CD4-positive, CD25-positive, alpha-beta regulatory T cell (primary cell): Measurements from ENCODE around the gene RECQL5. TPM values are rescaled to one million over a fixed set of nuclear protein-coding genes. Genes with fewer than 3 reads are reported as not detected.
"Not testable (repeated sequence)": the region's sequence is repeated elsewhere in the genome, so short reads cannot be mapped to it uniquely, and the experiment has no call there.

Experiments
- ATAC-seq, 2 donors: fragments of 150-1000 bp; cut with Tn5 transposase; one replicate each; pipeline ENCODE4 v1.10.0; 2021; ENCODE audit warnings: low read depth in 2 of 2, moderate number of reproducible peaks in 2 of 2, moderate library complexity in 1 of 2
- DNase-seq, 3 donors: peaks; one replicate each; pipeline versions ENCODE4 v3.0.0 to v3.0.0-alpha.2; 2012 to 2022; ENCODE audit warnings: mixed read lengths in 1 of 3
- H3K27ac ChIP-seq: one replicate; pipeline ENCODE4 v1.7.0; 2013; ENCODE audit warnings: mild to moderate bottlenecking, low read length; ENCODE audit not compliant: insufficient read depth, poor library complexity, severe bottlenecking
- H3K27me3 ChIP-seq: one replicate; pipeline ENCODE4 v1.7.0; 2013; ENCODE audit warnings: low read length; ENCODE audit not compliant: control insufficient read depth, insufficient read depth
- H3K36me3 ChIP-seq: one replicate; pipeline ENCODE4 v1.7.0; 2013; ENCODE audit warnings: mild to moderate bottlenecking, low read length, moderate library complexity; ENCODE audit not compliant: control insufficient read depth, insufficient read depth
- H3K4me1 ChIP-seq: 2 replicates; pipeline ENCODE4 v1.7.0; 2013; ENCODE audit warnings: mild to moderate bottlenecking, low read length; ENCODE audit not compliant: insufficient read depth, control insufficient read depth, poor library complexity, severe bottlenecking
- H3K4me3 ChIP-seq: one replicate; pipeline ENCODE4 v1.7.0; 2013; ENCODE audit warnings: low read depth, mild to moderate bottlenecking, low read length, moderate library complexity
- H3K9me3 ChIP-seq, 2 experiments: 1 replicate in 1 of 2; 2 replicates in 1 of 2; pipeline ENCODE4 v1.7.0; 2013; ENCODE audit warnings: low read length in 2 of 2, mild to moderate bottlenecking in 1 of 2, moderate library complexity in 1 of 2; ENCODE audit not compliant: control insufficient read depth in 2 of 2
- H3K27ac Mint-ChIP-seq, 3 donors: one replicate each; pipeline ENCODE4 v1.8.0; 2020 to 2022; ENCODE audit warnings: mild to moderate bottlenecking in 3 of 3, mixed read lengths in 3 of 3, moderate library complexity in 2 of 3
- H3K27me3 Mint-ChIP-seq: one replicate; pipeline ENCODE4 v1.8.0; 2022; ENCODE audit warnings: mild to moderate bottlenecking, mixed read lengths
- H3K36me3 Mint-ChIP-seq: one replicate; pipeline ENCODE4 v1.8.0; 2020; ENCODE audit warnings: mixed read lengths
- H3K4me1 Mint-ChIP-seq, 4 donors: one replicate each; pipeline ENCODE4 v1.8.0; 2020 to 2022; ENCODE audit warnings: mixed read lengths in 4 of 4, mild to moderate bottlenecking in 1 of 4
- H3K4me3 Mint-ChIP-seq, 4 donors: one replicate each; pipeline ENCODE4 v1.8.0; 2020 to 2022; ENCODE audit warnings: mild to moderate bottlenecking in 4 of 4, mixed read lengths in 4 of 4, moderate library complexity in 3 of 4
- H3K9me3 Mint-ChIP-seq, 7 donors: one replicate each; pipeline ENCODE4 v1.8.0; 2020 to 2022; ENCODE audit warnings: mixed read lengths in 7 of 7, mild to moderate bottlenecking in 3 of 7, moderate library complexity in 2 of 7
- polyA plus RNA-seq, 4 donors: library from polyadenylated mRNA; unstranded; fragments of 300-500 nt; fragmentation: Illumina TruSeq; gene quantifications; one replicate each; pipeline ENCODE4 v1.2.3, GENCODE V29; 2021
- total RNA-seq: library from RNA; stranded (reverse); gene quantifications from one replicate; pipeline ENCODE4 v1.2.3, GENCODE V29; 2022

The RECQL5 gene
- total and polyA plus RNA-seq, 5 donors from 2014 or later: 8.7 to 25.5 (median 13.2) TPM

DNA sequence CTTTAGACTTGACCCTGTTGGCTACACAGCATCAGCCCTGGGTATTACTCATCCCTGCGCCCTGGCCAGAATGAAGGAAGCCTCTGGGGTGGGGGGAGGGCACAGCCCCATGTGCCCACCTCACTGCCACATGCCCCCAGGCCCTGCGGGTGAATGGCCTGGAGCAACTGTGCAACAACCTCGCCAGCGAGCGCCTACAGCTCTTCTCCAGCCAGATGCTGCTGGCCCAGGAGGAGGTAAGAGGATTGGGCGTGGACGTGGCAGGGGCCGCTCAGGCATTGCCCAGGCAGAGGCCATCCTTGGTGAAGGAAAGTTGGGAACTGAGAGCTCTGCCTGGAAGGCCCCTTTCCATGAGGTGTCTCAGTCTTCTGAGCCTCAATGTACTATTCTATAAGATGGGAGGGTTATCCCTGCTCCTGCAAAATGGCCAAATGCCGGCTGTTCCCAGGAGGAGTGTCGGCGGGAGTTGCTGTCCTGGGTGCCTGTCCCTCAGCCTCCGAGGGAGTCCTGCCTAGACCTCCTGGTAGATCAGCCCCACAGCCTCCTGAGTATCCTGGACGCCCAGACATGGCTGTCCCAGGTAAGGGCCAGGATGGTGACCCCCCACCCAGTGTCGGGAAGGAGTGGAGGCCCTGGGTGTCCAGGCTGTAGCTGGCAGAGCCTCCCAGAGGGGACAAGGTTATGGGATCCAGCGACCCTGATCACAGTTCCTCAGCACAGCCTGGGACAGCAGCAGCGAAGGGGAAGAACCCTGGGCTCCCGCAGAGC is 70.5 kb downstream of the RECQL5 start:
- DNase-seq: no peak
- Mint-ChIP-seq H3K27me3 (no peaks in the 10 kb centered on the region), H3K36me3 (no peaks in the 10 kb centered on the region), H3K27ac (no peak overlapping the region), H3K4me3 (no peak overlapping the region), H3K9me3 (no peaks in the 10 kb centered on the region), H3K4me1 (peaks cover 0 to 3% (median 0%) of the 10 kb centered on the region in 4 donors)
- H3K4me3 ChIP-seq: no peak overlapping the region
- H3K27me3 ChIP-seq: no peaks in the 10 kb centered on the region
- no peak overlapping the region for H3K27ac ChIP-seq
- no peak for ATAC-seq
- no peaks in the 10 kb centered on the region for H3K36me3 ChIP-seq
- no peaks in the 10 kb centered on the region for H3K4me1 ChIP-seq
- no peaks in the 10 kb centered on the region for H3K9me3 ChIP-seq

GRCh38 chr17:75595920-75596313 is 71.0 kb downstream of the RECQL5 start:
- ATAC-seq: no peak
- Histone ChIP-seq H3K4me3 (no peak overlapping the region), H3K4me1 (no peaks in the 10 kb centered on the region), H3K27ac (no peak overlapping the region), H3K9me3 (no peaks in the 10 kb centered on the region), H3K27me3 (no peaks in the 10 kb centered on the region), H3K36me3 (no peaks in the 10 kb centered on the region)
- no peak overlapping the region for H3K27ac Mint-ChIP-seq
- no peaks in the 10 kb centered on the region for H3K36me3 Mint-ChIP-seq
- no peak overlapping the region for H3K4me3 Mint-ChIP-seq
- H3K9me3 Mint-ChIP-seq: no peaks in the 10 kb centered on the region
- H3K27me3 Mint-ChIP-seq: no peaks in the 10 kb centered on the region
- H3K4me1 Mint-ChIP-seq: peaks cover 0 to 5% (median under 1%) of the 10 kb centered on the region in 4 donors
- DNase-seq: no peak

- DNase-seq: no peak
- Histone ChIP-seq H3K27me3 (no peaks in the 10 kb centered on the region), H3K27ac (no peak overlapping the region), H3K36me3 (no peaks in the 10 kb centered on the region), H3K9me3 (no peaks in the 10 kb centered on the region), H3K4me1 (no peaks in the 10 kb centered on the region), H3K4me3 (no peak overlapping the region)
- Mint-ChIP-seq H3K4me3 (no peak overlapping the region), H3K4me1 (peaks cover 0 to 10% (median 4%) of the 10 kb centered on the region in 4 donors), H3K27me3 (no peaks in the 10 kb centered on the region), H3K36me3 (no peaks in the 10 kb centered on the region), H3K9me3 (no peaks in the 10 kb centered on the region), H3K27ac (no peak overlapping the region)
- no peak for ATAC-seq
These were observed 71.6 kb downstream of the RECQL5 start for GRCh38 chr17:75595284-75595919.

DNA sequence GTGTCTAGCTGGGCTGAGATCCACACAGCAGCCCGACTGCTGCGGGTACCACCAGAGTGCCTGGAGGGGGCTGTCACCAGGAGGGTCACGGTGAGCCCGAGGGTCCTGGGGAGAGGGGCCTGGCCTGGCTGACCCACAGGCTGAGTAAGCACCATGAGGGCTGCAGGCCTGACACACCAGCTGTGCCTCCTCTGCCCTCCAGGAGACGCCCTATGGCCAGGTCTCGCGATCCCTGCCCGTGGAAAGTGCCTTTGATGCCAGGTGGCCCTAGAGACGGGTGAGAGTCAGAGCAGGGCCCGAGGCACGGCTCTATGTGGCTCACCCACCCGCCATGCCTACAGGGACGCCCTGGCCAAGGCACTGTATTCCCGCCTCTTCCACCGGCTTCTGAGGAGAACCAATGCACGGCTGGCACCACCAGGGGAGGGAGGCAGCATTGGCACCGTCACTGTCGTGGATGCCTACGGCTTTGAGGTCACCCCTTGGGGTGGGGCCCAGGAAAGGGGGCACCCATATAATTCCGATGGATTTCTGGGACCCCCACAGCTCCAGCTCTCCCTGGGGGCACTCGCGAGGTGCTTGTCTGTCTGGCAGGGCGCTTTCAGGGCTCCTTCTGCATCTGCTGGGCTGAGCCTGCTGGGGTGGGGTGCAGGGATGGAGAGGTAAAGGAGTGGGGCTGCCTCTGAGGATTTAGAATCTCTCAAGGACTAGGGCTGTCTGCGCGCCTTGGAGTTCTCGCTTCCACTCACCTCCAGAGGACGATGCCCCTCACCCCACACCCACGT is 72.3 kb downstream of the RECQL5 start:
- DNase-seq: no peak
- peaks cover 0 to 12% (median 6%) of the 10 kb centered on the region in 4 donors for H3K4me1 Mint-ChIP-seq

GRCh38 chr17:75593430-75593829 is 73.5 kb downstream of the RECQL5 start:
- not testable (repeated sequence) for H3K27me3 Mint-ChIP-seq, H3K36me3 Mint-ChIP-seq, H3K27ac Mint-ChIP-seq, H3K9me3 Mint-ChIP-seq, ATAC-seq, H3K36me3 ChIP-seq, H3K4me3 ChIP-seq, DNase-seq, H3K9me3 ChIP-seq, H3K27me3 ChIP-seq, H3K27ac ChIP-seq
- peaks cover 10% of the 10 kb centered on the region for H3K4me1 ChIP-seq
- Mint-ChIP-seq H3K4me3 (peak overlapping the region in 1 of 4 donors; percentile 47), H3K4me1 (peaks cover 0 to 12% (median 6%) of the 10 kb centered on the region in 4 donors)

More for the DNA sequence above, 72.3 kb downstream of the RECQL5 start:
- peaks cover 3% of the 10 kb centered on the region for H3K4me1 ChIP-seq
- no peak overlapping the region for H3K27ac ChIP-seq
- Mint-ChIP-seq H3K27ac (no peak overlapping the region), H3K9me3 (no peaks in the 10 kb centered on the region), H3K4me3 (no peak overlapping the region), H3K27me3 (no peaks in the 10 kb centered on the region), H3K36me3 (no peaks in the 10 kb centered on the region)
- ATAC-seq: no peak
- no peaks in the 10 kb centered on the region for H3K27me3 ChIP-seq
- no peak overlapping the region for H3K4me3 ChIP-seq
- no peaks in the 10 kb centered on the region for H3K36me3 ChIP-seq
- H3K9me3 ChIP-seq: no peaks in the 10 kb centered on the region

- ATAC-seq (no peak), DNase-seq (no peak)
- Mint-ChIP-seq H3K27ac (peak overlapping the region in 1 of 3 donors; percentile 38), H3K9me3 (no peaks in the 10 kb centered on the region), H3K27me3 (peaks cover 6% of the 10 kb centered on the region), H3K36me3 (no peaks in the 10 kb centered on the region), H3K4me3 (no peak overlapping the region), H3K4me1 (peaks cover 0 to 12% (median 6%) of the 10 kb centered on the region in 4 donors)
- Histone ChIP-seq H3K36me3 (no peaks in the 10 kb centered on the region), H3K4me1 (peaks cover 20% of the 10 kb centered on the region), H3K4me3 (no peak overlapping the region), H3K27me3 (no peaks in the 10 kb centered on the region), H3K9me3 (no peaks in the 10 kb centered on the region), H3K27ac (no peak overlapping the region)
These were observed 74.5 kb downstream of the RECQL5 start for GRCh38 chr17:75592348-75593020.

GRCh38 chr17:75591722-75592302 is 75.1 kb downstream of the RECQL5 start:
- no peak overlapping the region for H3K4me3 ChIP-seq
- H3K36me3 Mint-ChIP-seq: no peaks in the 10 kb centered on the region
- DNase-seq: no peak
- peaks cover 3% of the 10 kb centered on the region for H3K27me3 ChIP-seq
- no peaks in the 10 kb centered on the region for H3K36me3 ChIP-seq
- peaks cover 0 to 17% (median 8%) of the 10 kb centered on the region in 4 donors for H3K4me1 Mint-ChIP-seq
- no peak for ATAC-seq
- no peak overlapping the region for H3K4me3 Mint-ChIP-seq
- peaks cover 22% of the 10 kb centered on the region for H3K4me1 ChIP-seq
- H3K9me3 Mint-ChIP-seq: no peaks in the 10 kb centered on the region
- no peak overlapping the region for H3K27ac Mint-ChIP-seq
- H3K27ac ChIP-seq: no peak overlapping the region
- no peaks in the 10 kb centered on the region for H3K9me3 ChIP-seq
- H3K27me3 Mint-ChIP-seq: peaks cover 13% of the 10 kb centered on the region
